Neutrophil (primary cell): Measurements from ENCODE around the gene TCF12.

Source experiments
- H3K27ac ChIP-seq: fragments of 200-600 bp; sonication (generic); 2 replicates; pipeline ENCODE4 v1.5.1; 2016; ENCODE audit warnings: mild to moderate bottlenecking, moderate library complexity
- H3K27me3 ChIP-seq: fragments of 200-600 bp; sonication (generic); 2 replicates; pipeline ENCODE4 v1.6.0; 2016; ENCODE audit warnings: mild to moderate bottlenecking
- H3K36me3 ChIP-seq: fragments of 200-600 bp; sonication (generic); 2 replicates; pipeline ENCODE4 v1.5.1; 2017
- H3K4me1 ChIP-seq, 2 experiments: fragments of 200-600 bp in 1 of 2; sonication (generic) in 1 of 2; 1 replicate in 1 of 2; 2 replicates in 1 of 2; pipeline versions ENCODE4 v1.5.1 to v1.6.1; 2013 to 2016; ENCODE audit warnings: low read depth in 1 of 2, low read length in 1 of 2, mild to moderate bottlenecking in 1 of 2, moderate library complexity in 1 of 2; ENCODE audit not compliant: control insufficient read depth in 1 of 2, insufficient read depth in 1 of 2
- H3K4me3 ChIP-seq, 2 experiments: fragments of 200-600 bp in 1 of 2; sonication (generic) in 1 of 2; 1 replicate in 1 of 2; 2 replicates in 1 of 2; pipeline ENCODE4 v1.5.1; 2013 to 2016; ENCODE audit warnings: low read depth in 1 of 2, low read length in 1 of 2, mild to moderate bottlenecking in 1 of 2, moderate library complexity in 1 of 2
- H3K9me3 ChIP-seq: fragments of 200-600 bp; sonication (generic); 2 replicates; pipeline ENCODE4 v1.5.1; 2016
- CTCF ChIP-seq: fragments of 200-600 bp; sonication (generic); IDR thresholded peaks from 2 replicates; pipeline ENCODE4 v1.5.1; 2016; ENCODE audit warnings: antibody characterized with exemption

The TCF12 gene

GRCh38 chr15:57201578-57201977 lies 283.1 kb downstream of the TCF12 start:
- H3K4me1 ChIP-seq, result no peaks in the 10 kb centered on the region
- TF ChIP-seq CTCF, result no peak
- no peaks in the 10 kb centered on the region for H3K27me3 ChIP-seq

GRCh38 chr15:57203906-57204305 lies 285.5 kb downstream of the TCF12 start:
- Histone ChIP-seq H3K36me3 (no peaks in the 10 kb centered on the region), H3K4me3 (no peak overlapping the region), H3K9me3 (no peaks in the 10 kb centered on the region), H3K4me1 (no peaks in the 10 kb centered on the region), H3K27ac (no peak overlapping the region), H3K27me3 (no peaks in the 10 kb centered on the region)
- no peak for TF ChIP-seq CTCF

More at GRCh38 chr15:57201578-57201977, 283.1 kb downstream of the TCF12 start:
- no peaks in the 10 kb centered on the region for H3K36me3 ChIP-seq
- H3K27ac ChIP-seq, result no peak overlapping the region
- H3K9me3 ChIP-seq, result no peaks in the 10 kb centered on the region
- H3K4me3 ChIP-seq, result no peak overlapping the region

GRCh38 chr15:57205027-57205855 lies 286.8 kb downstream of the TCF12 start:
- H3K9me3 ChIP-seq, result no peaks in the 10 kb centered on the region
- no peaks in the 10 kb centered on the region for H3K27me3 ChIP-seq
- no peaks in the 10 kb centered on the region for H3K4me1 ChIP-seq
- no peaks in the 10 kb centered on the region for H3K36me3 ChIP-seq
- H3K27ac ChIP-seq, result no peak overlapping the region
- no peak for TF ChIP-seq CTCF
- no peak overlapping the region for H3K4me3 ChIP-seq

GRCh38 chr15:57205996-57206395 lies 287.6 kb downstream of the TCF12 start:
- no peaks in the 10 kb centered on the region for H3K9me3 ChIP-seq
- no peak overlapping the region for H3K27ac ChIP-seq

GRCh38 chr15:57213862-57214261 lies 295.4 kb downstream of the TCF12 start:
- TF ChIP-seq CTCF, result no peak
- no peaks in the 10 kb centered on the region for H3K9me3 ChIP-seq
- H3K4me1 ChIP-seq, result peaks cover 0 to 11% of the 10 kb centered on the region in 2 experiments
- no peaks in the 10 kb centered on the region for H3K27me3 ChIP-seq
- no peak overlapping the region for H3K4me3 ChIP-seq
- no peaks in the 10 kb centered on the region for H3K36me3 ChIP-seq
- no peak overlapping the region for H3K27ac ChIP-seq

More at GRCh38 chr15:57205996-57206395, 287.6 kb downstream of the TCF12 start:
- Histone ChIP-seq H3K4me3 (no peak overlapping the region), H3K36me3 (no peaks in the 10 kb centered on the region), H3K4me1 (no peaks in the 10 kb centered on the region), H3K27me3 (no peaks in the 10 kb centered on the region)
- no peak for TF ChIP-seq CTCF
